LNCaP clone FGC (cell line): ENCODE data around the gene CD4.

Experiments
- DNase-seq: peaks from one replicate; pipeline ENCODE4 v3.0.0-alpha.2; 2011; ENCODE audit warnings: low read depth
- H3K4me3 ChIP-seq: 2 replicates; pipeline ENCODE4 v1.5.1; 2011; ENCODE audit warnings: mild to moderate bottlenecking, low read depth, low read length, control low read depth
- CTCF ChIP-seq: IDR thresholded peaks from 2 replicates; pipeline ENCODE4 v1.5.1; 2012; ENCODE audit warnings: mild to moderate bottlenecking; ENCODE audit not compliant: control insufficient read depth, insufficient read depth; ENCODE audit errors: extremely low read depth

The CD4 gene

GRCh38 chr12:6773590-6774351 is 15.6 kb upstream of the CD4 start:
- DNase-seq = no peak
- no peak for TF ChIP-seq CTCF
- H3K4me3 ChIP-seq = no peak overlapping the region

- DNase-seq = no peak
- no peak for TF ChIP-seq CTCF
- no peak overlapping the region for H3K4me3 ChIP-seq
Observed at GRCh38 chr12:6774499-6775062, 14.7 kb upstream of the CD4 start.

- H3K4me3 ChIP-seq = peak overlapping the region; percentile 30
- DNase-seq = peak; percentile 82
- no peak for TF ChIP-seq CTCF
Observed at GRCh38 chr12:6775185-6776174, 13.8 kb upstream of the CD4 start.

GRCh38 chr12:6777386-6777785 is 11.9 kb upstream of the CD4 start:
- H3K4me3 ChIP-seq = peak overlapping the region; percentile 61
- no peak for TF ChIP-seq CTCF
- DNase-seq = no peak

GRCh38 chr12:6778217-6778573 is 11.1 kb upstream of the CD4 start:
- no peak for TF ChIP-seq CTCF
- peak overlapping the region; percentile 61 for H3K4me3 ChIP-seq
- peak; percentile 44 for DNase-seq

- TF ChIP-seq CTCF = peak; percentile 98
- DNase-seq = peak; percentile 92
- H3K4me3 ChIP-seq = peak overlapping the region; percentile 61
Observed at GRCh38 chr12:6778574-6779550, 10.5 kb upstream of the CD4 start.
